ENCODE data around the gene NRN1L. TPM values are rescaled to one million over a fixed set of nuclear protein-coding genes. Genes with fewer than 3 reads are reported as not detected.

The NRN1L gene
- total RNA-seq, 1 donor from 2014 or later = 1.4 TPM

GRCh38 chr16:67919622-67920221 lies 35.0 kb downstream of the NRN1L start:
- CTCF ChIA-PET = interaction anchor here (1.5 kb wide), 1 partner anchor 36 kb away, joined by 5 read pairs; no protein-coding TSS in a partner anchor
- DNase-seq (no peak), ATAC-seq (ENCODE audit: low read depth) (no peak)
- H3K27me3 Mint-ChIP-seq = no peaks in the 10 kb centered on the region
- H3K4me3 Mint-ChIP-seq = no peak overlapping the region
- TF ChIP-seq CTCF (IDR thresholded peaks at IDR 0.05) = no peak
- POLR2A ChIA-PET = no interaction called here
- intact Hi-C loops (cut with micrococcal nuclease) = no loop called here
- H3K9me3 Mint-ChIP-seq = no peaks in the 10 kb centered on the region
- H3K36me3 Mint-ChIP-seq (ENCODE audit: low read depth) = peaks cover 39% of the 10 kb centered on the region
- H3K27ac Mint-ChIP-seq = no peak overlapping the region
- H3K4me1 Mint-ChIP-seq = peaks cover 6% of the 10 kb centered on the region

- peaks cover 22% of the 10 kb centered on the region for H3K36me3 Mint-ChIP-seq (ENCODE audit: low read depth)
- H3K4me3 Mint-ChIP-seq = no peak overlapping the region
- POLR2A ChIA-PET = interaction anchor here (0.7 to 1.0 kb wide), 2 partner anchors 13 to 113 kb away, joined by 3 read pairs; no protein-coding TSS in a partner anchor
- no peaks in the 10 kb centered on the region for H3K9me3 Mint-ChIP-seq
- H3K27ac Mint-ChIP-seq = no peak overlapping the region
- intact Hi-C loops (cut with micrococcal nuclease) = no loop called here
- no peak for DNase-seq
- no peak for ATAC-seq (ENCODE audit: low read depth)
- no peak for TF ChIP-seq CTCF (IDR thresholded peaks at IDR 0.05)
- CTCF ChIA-PET = no interaction called here
- H3K27me3 Mint-ChIP-seq = no peaks in the 10 kb centered on the region
- peaks cover 28% of the 10 kb centered on the region for H3K4me1 Mint-ChIP-seq
Observed at GRCh38 chr16:67922221-67922620, 37.5 kb downstream of the NRN1L start.

DNA sequence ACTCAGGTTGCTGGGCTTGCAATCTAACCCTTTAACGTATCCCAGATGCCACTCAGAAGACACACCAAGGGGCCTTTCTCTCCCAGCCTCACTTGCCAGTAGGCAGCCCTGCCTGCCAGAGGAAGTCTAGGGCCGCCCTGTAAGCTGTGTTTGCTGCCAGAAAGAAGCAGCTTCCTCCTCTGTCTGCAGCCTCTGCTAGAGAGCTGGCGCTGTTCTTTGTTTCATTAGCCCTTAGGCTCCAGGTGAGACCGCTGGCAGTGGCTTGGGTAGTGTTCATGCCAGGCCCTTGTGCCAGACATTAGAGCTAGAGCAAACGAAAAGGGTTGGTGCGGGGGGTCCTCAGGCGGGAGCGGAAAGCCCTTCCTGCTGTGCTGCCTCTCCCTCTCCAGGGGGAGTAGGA lies 38.1 kb downstream of the NRN1L start:
- H3K4me1 Mint-ChIP-seq = peaks cover 25% of the 10 kb centered on the region
- H3K4me3 Mint-ChIP-seq = no peak overlapping the region
- TF ChIP-seq CTCF (IDR thresholded peaks at IDR 0.05) = no peak
- DNase-seq (no peak), ATAC-seq (ENCODE audit: low read depth) (no peak)
- H3K27me3 Mint-ChIP-seq = no peaks in the 10 kb centered on the region
- ChIA-PET CTCF (no interaction called here), POLR2A (interaction anchor here (0.7 to 1.0 kb wide), 2 partner anchors 13 to 114 kb away, joined by 3 read pairs; no protein-coding TSS in a partner anchor)
- no peaks in the 10 kb centered on the region for H3K9me3 Mint-ChIP-seq
- H3K36me3 Mint-ChIP-seq (ENCODE audit: low read depth) = peaks cover 18% of the 10 kb centered on the region
- intact Hi-C loops (cut with micrococcal nuclease) = no loop called here
- H3K27ac Mint-ChIP-seq = no peak overlapping the region

- intact Hi-C loops (cut with micrococcal nuclease) = no loop called here
- H3K27me3 Mint-ChIP-seq = no peaks in the 10 kb centered on the region
- H3K4me1 Mint-ChIP-seq = peaks cover 30% of the 10 kb centered on the region
- POLR2A ChIA-PET = interaction anchor here (1.0 kb wide), 1 partner anchor 12 kb away, joined by 3 read pairs; no protein-coding TSS in a partner anchor
- DNase-seq (no peak), ATAC-seq (ENCODE audit: low read depth) (no peak)
- CTCF ChIA-PET = interaction anchor here (2.2 kb wide), 1 partner anchor 40 kb away, joined by 9 read pairs; no protein-coding TSS in a partner anchor
- no peak overlapping the region for H3K4me3 Mint-ChIP-seq
- H3K27ac Mint-ChIP-seq = no peak overlapping the region
- no peaks in the 10 kb centered on the region for H3K9me3 Mint-ChIP-seq
- no peak for TF ChIP-seq CTCF (IDR thresholded peaks at IDR 0.05)
- H3K36me3 Mint-ChIP-seq (ENCODE audit: low read depth) = peaks cover 20% of the 10 kb centered on the region
Observed at GRCh38 chr16:67923414-67924116, 38.9 kb downstream of the NRN1L start.
